Measurements from ENCODE around the gene RPAIN.

RPAIN gene

GRCh38 chr17:5419959-5420653 lies at the start of gene RPAIN:
RPAIN (plus strand) TSS chr17:5420182; CDS start chr17:5420211, 29 bp downstream.
- DNase-seq (ENCODE audit: low read depth, low spot score), result no peak

GRCh38 chr17:5370411-5370810 lies 49.6 kb upstream of the RPAIN start:
- DNase-seq (ENCODE audit: low read depth, low spot score), result no peak

GRCh38 chr17:5373112-5373511 lies 46.9 kb upstream of the RPAIN start:
- no peak for DNase-seq (ENCODE audit: low read depth, low spot score)

- no peak for DNase-seq (ENCODE audit: low read depth, low spot score)
Observed at GRCh38 chr17:5378566-5379207, 41.3 kb upstream of the RPAIN start.

- DNase-seq (ENCODE audit: low read depth, low spot score), result no peak
Observed at GRCh38 chr17:5379351-5380107, 40.5 kb upstream of the RPAIN start.

- no peak for DNase-seq (ENCODE audit: low read depth, low spot score)
Observed at GRCh38 chr17:5380491-5381135, 39.4 kb upstream of the RPAIN start.

- DNase-seq (ENCODE audit: low read depth, low spot score), result no peak
Observed at GRCh38 chr17:5381542-5381941, 38.4 kb upstream of the RPAIN start.

- no peak for DNase-seq (ENCODE audit: low read depth, low spot score)
Observed at GRCh38 chr17:5391678-5392077, 28.3 kb upstream of the RPAIN start.

GRCh38 chr17:5396612-5397011 lies 23.4 kb upstream of the RPAIN start:
- no peak for DNase-seq (ENCODE audit: low read depth, low spot score)

- no peak for DNase-seq (ENCODE audit: low read depth, low spot score)
Observed at GRCh38 chr17:5399767-5400166, 20.2 kb upstream of the RPAIN start.

- DNase-seq (ENCODE audit: low read depth, low spot score), result no peak
Observed at GRCh38 chr17:5405400-5405799, 14.6 kb upstream of the RPAIN start.

GRCh38 chr17:5408186-5408585 lies 11.8 kb upstream of the RPAIN start:
- DNase-seq (ENCODE audit: low read depth, low spot score), result no peak

- no peak for DNase-seq (ENCODE audit: low read depth, low spot score)
Observed at GRCh38 chr17:5410594-5411272, 9.2 kb upstream of the RPAIN start.

GRCh38 chr17:5413682-5414081 lies 6.3 kb upstream of the RPAIN start:
- no peak for DNase-seq (ENCODE audit: low read depth, low spot score)

GRCh38 chr17:5416901-5417300 lies 3.1 kb upstream of the RPAIN start:
- no peak for DNase-seq (ENCODE audit: low read depth, low spot score)

GRCh38 chr17:5418858-5419355 lies 1.1 kb upstream of the RPAIN start:
- no peak for DNase-seq (ENCODE audit: low read depth, low spot score)

GRCh38 chr17:5419356-5419958 lies 525 bp upstream of the RPAIN start, which contains the start of gene NUP88:
NUP88 (minus strand) TSS chr17:5419662; CDS start chr17:5419650, 12 bp downstream.
- DNase-seq (ENCODE audit: low read depth, low spot score), result peak; percentile 94

GRCh38 chr17:5422505-5422904 lies 2.5 kb downstream of the RPAIN start:
- no peak for DNase-seq (ENCODE audit: low read depth, low spot score)

- DNase-seq (ENCODE audit: low read depth, low spot score), result no peak
Observed at GRCh38 chr17:5424909-5425308, 4.9 kb downstream of the RPAIN start.

- no peak for DNase-seq (ENCODE audit: low read depth, low spot score)
Observed at GRCh38 chr17:5425826-5426225, 5.8 kb downstream of the RPAIN start.
